DND-41 (cell line): ENCODE measurements around the gene RIMS3.

Experiments used
- CTCF ChIP-seq: IDR thresholded peaks from 2 replicates; pipeline ENCODE4 v1.5.1; 2012; ENCODE audit warnings: borderline replicate concordance, low read length, moderate library complexity, mild to moderate bottlenecking; ENCODE audit not compliant: poor library complexity, severe bottlenecking; ENCODE audit errors: extremely low read depth
- EZH2 ChIP-seq: IDR thresholded peaks from 3 replicates; pipeline ENCODE4 v1.6.1; 2012; ENCODE audit warnings: borderline replicate concordance, low read depth, mild to moderate bottlenecking, moderate library complexity, low read length, inconsistent platforms; ENCODE audit not compliant: severe bottlenecking

GRCh38 chr1:40621821-40622450, 43.5 kb downstream of the RIMS3 start:
- TF ChIP-seq EZH2 (no peak), CTCF (no peak)
